ENCODE measurements around the gene GLYATL1B.

- TF ChIP-seq POLR2A (IDR thresholded peaks at IDR 0.05) (no peak), CTCF (IDR thresholded peaks at IDR 0.05) (no peak)
These were observed 55.8 kb downstream of the GLYATL1B start for GRCh38 chr11:59141673-59142460.
